Hippocampal formation (tissue), 2 donors: ENCODE results near the gene LINC01488.
A peak's percentile ranks its signal among the peaks of the same experiment; 100 is the strongest.

Source experiments
- DNase-seq, 2 donors: peaks; one replicate each; lab custom pipeline; 2025; lab: John Stamatoyannopoulos, UW

LINC01488 gene

GRCh38 chr11:69481393-69481844 lies at the start of gene LINC01488:
TSS of gene LINC01488 (plus strand) at chr11:69481663.
- DNase-seq = no peak

- no peak for DNase-seq
These were observed 49.3 kb upstream of the LINC01488 start for GRCh38 chr11:69431893-69432738.

GRCh38 chr11:69433741-69434140 lies 47.7 kb upstream of the LINC01488 start:
- no peak for DNase-seq

- DNase-seq = no peak
These were observed 47.0 kb upstream of the LINC01488 start for GRCh38 chr11:69434471-69434931.

- DNase-seq = no peak
These were observed 46.1 kb upstream of the LINC01488 start for GRCh38 chr11:69435161-69435986.

GRCh38 chr11:69436041-69436982 lies 45.2 kb upstream of the LINC01488 start:
- DNase-seq = no peak

- no peak for DNase-seq
These were observed 44.2 kb upstream of the LINC01488 start for GRCh38 chr11:69437001-69437875.

GRCh38 chr11:69437876-69438205 lies 43.6 kb upstream of the LINC01488 start:
- DNase-seq = no peak

GRCh38 chr11:69438286-69438920 lies 43.1 kb upstream of the LINC01488 start:
- no peak for DNase-seq

GRCh38 chr11:69439127-69439526 lies 42.3 kb upstream of the LINC01488 start:
- no peak for DNase-seq

- DNase-seq = no peak
These were observed 41.6 kb upstream of the LINC01488 start for GRCh38 chr11:69439651-69440464.

GRCh38 chr11:69440876-69441275 lies 40.6 kb upstream of the LINC01488 start:
- DNase-seq = no peak

GRCh38 chr11:69442012-69442806 lies 39.3 kb upstream of the LINC01488 start:
- no peak for DNase-seq

- no peak for DNase-seq
These were observed 38.7 kb upstream of the LINC01488 start for GRCh38 chr11:69442807-69443137.

GRCh38 chr11:69443138-69443967 lies 38.1 kb upstream of the LINC01488 start:
- DNase-seq = peak; percentile 50 to 86

GRCh38 chr11:69443968-69444364 lies 37.5 kb upstream of the LINC01488 start:
- DNase-seq = no peak

GRCh38 chr11:69444381-69445130 lies 36.9 kb upstream of the LINC01488 start:
- no peak for DNase-seq
